ENCODE results near the gene CADPS.
"Not testable (repeated sequence)": the region's sequence is repeated elsewhere in the genome, so short reads cannot be mapped to it uniquely, and the experiment has no call there.

Gene CADPS

DNA sequence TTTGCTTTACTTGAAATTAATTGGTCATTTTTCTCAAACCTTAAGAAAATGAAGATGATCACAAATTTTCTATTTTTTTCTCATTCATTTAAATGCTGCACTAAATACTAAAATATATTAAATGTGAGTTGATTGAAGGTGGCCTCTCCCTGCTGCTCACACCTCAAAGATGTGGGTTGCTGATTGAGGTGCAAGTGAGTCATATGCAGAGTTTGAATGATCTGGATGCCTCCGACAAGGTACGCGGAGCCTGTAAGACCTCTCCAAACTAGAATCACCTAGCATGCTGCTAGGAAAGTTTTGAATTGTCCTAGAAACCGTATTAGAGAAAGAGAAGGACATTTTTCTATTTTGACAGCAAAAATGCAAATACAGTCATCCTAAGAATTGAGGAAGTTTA lies 290.6 kb downstream of the CADPS start:
- DNase-seq = no peak

DNA sequence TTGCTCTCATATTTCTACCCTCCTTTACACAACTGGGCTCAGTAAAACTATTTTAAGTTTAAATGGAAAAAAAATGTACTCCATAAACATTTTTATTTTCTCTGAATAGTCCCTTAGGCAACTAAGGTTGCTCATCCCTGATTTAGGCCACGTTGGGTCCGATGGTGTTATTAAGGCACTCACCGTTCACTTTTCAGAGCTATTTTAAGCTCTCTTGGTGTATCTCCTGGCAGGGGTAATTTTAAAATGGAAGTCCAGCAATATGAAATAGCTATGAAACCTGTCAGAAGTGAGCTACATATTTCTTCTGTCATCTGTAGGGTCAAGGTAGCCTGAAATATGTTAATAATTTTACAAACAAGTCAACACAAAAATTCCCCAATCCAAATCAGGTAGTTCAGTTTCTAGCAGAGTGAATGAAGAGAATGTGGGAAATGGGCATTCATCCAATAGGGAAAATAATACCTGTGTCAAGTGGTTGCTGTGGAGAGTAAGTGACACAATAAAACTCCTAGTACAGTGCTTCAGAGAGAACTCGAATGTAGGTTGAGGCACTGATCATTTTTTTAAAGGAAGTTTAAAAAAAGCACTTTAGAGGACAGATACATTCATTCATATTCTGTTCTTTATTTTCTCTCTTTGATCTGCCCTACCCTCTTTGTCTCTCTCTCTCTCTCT lies 292.6 kb downstream of the CADPS start:
- DNase-seq = no peak

DNA sequence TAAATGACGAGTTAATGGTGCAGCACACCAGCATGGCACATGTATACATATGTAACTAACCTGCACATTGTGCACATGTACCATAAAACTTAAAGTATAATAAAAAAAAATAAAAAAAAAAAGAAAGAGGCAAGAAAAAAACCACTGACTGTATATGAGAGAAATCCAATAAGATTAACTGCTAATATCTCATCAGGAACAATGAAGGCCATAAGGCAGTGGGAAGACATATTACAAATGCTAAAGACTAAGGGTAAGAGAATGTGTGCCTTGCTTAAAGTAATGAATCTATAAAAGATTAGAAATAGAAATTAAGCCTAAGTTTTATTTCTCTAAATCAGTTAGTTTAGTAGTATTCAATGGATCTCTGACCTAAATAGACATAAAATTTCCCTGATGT lies 294.7 kb downstream of the CADPS start:
- not testable (repeated sequence) for DNase-seq

DNA sequence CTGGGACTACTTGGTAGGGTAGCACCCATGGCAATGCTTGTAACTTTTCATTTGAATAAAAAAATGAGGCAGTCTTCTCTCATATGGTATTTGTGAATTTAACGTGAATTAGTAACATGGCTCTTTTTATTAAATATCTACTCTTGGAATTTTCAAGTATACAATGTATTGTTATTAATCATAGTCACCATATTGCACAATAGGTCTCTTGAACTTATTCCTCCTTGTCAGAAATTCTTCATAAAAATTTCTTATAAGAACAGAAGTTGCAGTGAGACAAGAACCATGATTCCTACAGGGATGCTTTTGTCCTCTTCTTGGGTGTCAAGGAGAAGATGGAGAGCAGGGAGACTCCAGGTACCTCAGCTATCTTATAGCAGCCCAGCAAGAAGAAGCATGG lies 298.1 kb downstream of the CADPS start:
- DNase-seq = no peak

DNA sequence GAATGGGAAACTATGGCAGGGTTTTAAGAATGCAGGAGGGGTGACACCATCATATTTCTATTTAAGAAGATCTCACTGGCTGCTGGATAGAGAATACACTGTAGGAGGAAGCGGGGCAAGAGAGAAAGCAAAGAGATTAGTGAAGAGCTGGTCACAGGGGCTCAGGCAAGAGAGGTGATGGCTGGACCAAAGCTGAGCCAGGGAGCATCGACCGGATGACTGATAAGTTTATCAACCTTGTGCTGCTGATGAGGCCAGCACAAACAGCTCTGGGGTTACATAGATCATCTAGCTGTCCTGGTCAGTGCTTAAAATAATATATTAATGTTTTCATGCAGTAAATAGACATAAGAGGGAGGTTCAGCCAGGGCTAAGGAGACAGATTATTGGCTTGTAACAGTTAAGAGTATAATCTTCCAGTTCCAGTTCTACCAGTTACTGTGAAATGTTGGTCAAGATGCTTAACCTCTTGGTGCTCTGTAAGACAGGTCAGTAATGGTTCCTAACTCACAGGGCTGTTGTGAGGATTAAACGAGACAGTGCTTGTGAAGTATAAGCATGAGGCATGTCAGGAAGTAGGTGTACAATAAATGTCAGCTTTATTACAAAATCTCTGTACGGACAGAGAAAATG lies 300.8 kb downstream of the CADPS start:
- no peak for DNase-seq

DNA sequence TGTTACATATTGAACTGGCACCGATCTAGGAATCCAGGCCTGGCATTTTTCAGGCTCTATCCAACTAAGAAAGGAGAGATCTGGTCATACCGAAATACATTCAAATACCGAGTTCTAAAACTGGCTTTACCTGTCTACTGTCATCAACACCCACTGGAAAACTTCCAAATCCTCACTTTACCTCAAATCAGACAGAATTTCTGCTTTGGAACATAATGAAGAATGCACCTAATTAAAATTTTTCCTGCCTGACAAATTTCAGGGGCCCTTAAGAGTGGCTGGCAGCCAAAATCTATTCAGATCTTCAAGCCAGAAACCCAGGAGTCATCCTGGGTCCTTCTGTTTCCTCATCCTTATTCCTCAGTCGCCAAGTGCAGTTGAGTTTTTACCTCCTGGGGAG lies 303.3 kb downstream of the CADPS start:
- no peak for DNase-seq

DNA sequence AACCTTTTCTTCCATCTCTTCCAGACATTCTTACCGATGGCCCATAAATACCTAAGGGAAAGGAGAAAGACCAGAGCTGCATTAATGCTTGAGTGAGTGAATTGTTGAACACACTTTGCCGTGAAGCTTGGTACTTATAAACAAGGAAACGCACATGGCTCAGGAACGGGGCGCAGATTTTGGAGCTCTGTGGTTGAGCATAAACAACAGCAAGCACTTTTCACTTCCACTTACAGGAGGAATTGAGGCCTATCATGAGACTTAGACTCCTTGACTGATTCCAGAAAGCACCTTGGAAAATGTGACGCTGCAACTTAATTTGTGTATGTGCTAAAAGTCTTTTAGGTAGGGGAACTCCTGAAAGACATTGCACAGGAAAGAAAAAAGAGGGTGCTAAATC lies 304.3 kb downstream of the CADPS start:
- DNase-seq = no peak

DNA sequence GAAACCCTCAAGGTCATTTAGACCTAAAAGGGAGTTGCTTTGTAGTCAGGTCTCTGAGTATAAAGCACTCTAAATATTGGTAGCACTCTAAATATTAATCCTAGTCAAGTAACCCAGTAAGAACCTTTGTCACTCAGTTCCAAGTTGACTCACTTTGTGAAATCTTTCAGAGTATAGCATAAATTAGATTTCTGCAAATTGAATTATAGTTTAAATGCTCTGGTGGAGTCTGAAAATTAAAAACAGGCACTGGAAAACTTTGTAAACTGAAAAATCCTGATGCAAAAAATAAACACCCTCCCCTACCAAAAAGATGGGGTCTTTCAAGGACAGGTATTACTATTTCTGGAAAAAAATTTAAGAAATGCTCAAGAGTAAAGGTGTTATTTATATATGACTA lies 305.6 kb downstream of the CADPS start:
- no peak for DNase-seq

DNA sequence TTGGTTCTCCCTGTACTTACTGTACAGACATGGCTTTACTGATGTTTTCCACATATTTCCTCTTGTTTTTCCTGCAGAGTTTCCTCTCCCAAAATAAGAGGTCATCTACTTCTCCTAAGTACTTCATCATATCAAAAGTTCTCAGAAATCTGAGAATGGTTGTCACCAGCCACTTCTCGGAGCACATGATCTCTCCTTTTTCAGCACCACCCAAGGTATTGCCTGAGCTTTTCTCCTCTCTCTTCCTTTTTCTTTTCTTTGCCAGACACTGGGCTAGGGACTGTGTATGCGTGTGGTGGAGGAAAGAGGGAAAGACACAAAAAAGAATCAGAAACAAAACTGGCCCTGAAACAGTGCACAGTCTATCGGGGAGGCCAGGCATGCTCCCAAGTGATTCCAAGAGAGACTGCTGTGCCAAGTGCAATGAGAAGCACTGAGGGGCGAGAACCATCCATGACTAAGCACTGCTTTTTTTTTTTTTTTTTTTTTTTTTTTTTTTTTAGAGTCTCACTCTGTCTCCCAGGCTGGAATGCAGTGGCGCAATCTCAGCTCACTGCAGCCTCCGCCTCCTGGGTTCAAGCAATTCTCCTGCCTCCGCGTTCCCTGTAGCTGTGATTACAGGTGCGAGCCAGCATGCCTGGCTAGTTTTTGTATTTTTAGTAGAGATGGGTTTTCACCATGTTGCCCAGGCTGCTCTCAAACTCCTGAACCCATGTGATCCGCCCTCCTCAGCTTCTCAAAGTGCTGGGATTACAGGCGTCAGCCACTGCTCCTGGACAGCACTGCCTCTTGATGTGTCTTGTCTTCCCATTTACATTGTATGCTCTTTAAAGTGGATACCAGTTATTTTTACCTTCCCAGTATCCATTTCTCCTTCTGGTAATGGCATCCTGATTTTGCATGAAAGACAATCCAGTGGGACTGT lies 307.9 kb downstream of the CADPS start:
- DNase-seq = no peak

DNA sequence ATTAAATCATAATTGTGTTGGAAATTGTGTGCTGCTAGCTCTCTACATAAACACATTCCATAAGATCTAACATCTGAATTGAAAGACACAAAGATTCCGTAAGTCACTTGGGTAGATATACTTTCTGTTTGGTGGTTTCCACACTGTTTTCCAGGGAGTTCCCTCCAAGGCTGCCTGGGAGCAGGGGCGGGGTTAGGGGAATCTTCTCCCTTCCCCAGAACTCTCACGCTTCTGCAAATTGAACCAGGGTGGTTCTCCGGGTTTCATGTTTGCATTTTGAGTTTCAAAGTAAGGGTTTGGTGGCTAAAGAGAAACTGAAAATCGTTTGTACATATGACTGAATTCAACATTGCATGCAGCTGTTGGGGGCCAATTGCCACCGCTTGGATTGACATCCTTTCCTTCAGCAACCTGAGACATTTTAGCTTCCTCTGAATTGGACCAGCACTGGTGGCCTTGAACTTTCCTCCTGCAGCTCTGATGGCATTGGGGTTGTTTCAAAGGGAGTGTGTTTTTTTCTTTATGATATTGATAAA lies 309.1 kb downstream of the CADPS start:
- no peak for DNase-seq

DNA sequence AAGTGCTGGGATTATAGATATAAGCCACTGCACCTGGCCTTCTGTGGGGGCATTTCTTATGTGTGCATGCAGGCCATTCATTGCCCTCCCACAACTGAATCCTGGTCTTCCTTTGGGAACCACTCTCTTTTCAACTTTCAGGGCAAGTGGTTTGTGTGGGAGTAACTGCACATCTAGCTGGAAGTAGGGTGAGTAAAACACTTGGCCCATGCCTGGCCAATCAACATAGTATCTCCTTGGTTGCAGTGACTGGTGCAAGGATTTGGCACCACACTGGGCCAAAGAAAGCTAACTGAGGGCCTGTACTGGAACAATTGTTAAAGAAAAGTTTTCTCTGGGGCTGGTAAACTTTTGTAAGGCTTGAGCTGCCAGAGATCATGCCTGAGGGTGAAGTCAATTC lies 312.6 kb downstream of the CADPS start:
- no peak for DNase-seq

DNA sequence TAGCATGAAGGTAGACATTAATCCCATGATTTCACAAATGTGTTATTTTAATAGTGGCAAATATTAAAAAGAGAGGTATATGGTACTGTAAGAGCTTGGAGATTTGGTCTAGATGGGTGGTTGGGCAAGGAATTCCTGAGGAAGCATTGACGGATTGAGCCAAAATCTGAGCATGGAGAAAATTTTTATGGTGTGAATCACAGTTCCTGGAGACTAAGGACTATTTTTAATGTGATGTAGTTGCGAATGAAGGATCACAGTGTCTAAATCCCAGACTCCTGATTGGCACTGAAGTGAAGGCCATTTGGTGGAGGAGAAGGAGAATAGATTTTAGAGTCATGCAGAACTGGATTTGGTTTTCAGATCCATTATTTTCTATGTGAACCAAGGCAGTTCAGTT lies 313.2 kb downstream of the CADPS start:
- DNase-seq = no peak

DNA sequence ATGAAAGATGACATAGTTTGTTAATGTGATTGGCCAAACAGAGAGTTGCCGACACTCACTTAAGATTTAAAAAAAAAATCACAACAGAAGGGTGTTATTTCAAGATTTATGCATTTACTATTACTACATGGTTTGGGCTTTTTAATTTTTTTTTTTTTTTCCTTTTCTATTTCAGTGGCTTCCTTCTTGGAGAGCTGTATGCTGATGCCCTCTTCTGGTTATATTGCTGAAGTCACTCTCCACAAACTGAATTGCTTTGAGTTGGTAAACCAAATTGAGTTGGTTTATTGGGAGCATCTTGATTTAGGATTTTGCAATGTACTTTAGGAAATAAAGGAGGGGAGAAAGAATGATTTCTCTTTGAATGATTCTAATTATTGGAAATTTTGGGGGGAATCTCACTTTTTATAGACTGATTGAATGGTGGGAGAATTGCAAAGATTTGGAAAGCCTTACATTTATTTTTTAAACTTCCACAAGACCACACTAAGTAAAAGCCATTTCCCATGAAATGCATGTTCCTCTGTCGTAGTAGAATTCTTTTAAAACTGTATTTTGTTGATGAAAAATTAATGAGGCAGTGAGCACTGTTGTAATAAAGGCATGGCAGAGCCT lies 315.3 kb downstream of the CADPS start:
- DNase-seq = no peak

DNA sequence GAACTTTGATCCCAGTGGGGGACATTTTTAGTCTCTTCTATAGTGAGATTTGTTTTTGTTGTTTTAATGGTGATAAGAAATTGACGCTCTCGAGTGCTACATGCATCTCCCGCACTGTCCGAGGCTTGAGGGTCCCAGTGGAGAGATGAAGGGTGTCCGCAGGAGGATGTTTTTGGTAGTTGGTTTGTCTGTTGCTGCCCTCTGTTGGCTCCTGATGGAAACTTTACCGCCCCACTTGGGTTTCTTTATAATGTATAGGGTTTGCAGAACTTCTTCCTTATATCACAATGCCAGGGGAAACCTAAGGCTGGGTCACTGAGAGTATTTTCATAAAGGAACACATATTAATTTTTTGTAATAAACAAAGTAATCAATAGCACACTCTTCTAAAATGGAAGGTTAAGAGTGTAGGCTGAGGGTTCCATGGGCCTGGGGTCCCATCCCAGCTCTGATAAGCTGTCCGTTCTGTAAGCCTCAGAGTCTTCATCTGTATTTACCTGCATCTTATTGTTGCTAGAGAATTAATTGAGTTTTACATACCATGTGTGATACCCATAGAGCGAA lies 316.6 kb downstream of the CADPS start:
- no peak for DNase-seq

DNA sequence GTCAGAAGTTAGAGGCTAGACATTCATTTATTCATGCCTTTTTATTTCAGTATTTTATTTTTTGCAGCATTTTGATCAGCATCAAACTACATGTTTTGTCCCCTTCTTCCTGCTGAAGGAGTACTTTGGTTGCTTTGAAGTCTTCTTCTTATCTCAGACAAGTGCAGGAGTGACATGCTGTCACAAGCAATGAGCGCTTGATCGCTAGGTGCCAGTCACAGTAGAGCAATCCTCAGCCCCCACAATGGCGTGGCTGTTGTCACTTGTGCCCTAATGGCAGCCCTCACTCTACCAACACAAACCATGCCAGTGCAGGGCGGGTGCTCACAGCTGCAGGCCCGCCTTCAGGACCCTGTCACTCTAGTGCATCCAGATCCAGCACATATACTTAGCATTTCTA lies 317.2 kb downstream of the CADPS start:
- no peak for DNase-seq

DNA sequence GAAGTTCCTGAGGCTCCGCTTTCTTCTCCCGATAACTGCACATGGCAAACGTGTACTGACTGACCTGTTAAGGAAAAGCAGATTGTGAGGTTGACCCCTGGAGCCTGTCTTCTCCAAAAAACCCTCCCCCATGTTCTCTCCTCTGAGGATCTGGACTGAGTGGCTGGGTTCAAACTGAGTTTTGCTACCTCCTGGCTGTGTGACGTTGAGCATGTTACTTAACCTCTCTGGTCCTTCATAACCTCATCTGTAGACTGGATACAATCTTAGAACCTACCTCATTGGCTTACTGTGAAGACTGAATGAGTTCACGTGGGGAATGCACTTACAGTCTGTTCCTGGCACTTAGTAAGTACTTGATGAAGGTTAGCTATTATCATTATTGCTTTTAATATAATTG lies 317.8 kb downstream of the CADPS start:
- no peak for DNase-seq

DNA sequence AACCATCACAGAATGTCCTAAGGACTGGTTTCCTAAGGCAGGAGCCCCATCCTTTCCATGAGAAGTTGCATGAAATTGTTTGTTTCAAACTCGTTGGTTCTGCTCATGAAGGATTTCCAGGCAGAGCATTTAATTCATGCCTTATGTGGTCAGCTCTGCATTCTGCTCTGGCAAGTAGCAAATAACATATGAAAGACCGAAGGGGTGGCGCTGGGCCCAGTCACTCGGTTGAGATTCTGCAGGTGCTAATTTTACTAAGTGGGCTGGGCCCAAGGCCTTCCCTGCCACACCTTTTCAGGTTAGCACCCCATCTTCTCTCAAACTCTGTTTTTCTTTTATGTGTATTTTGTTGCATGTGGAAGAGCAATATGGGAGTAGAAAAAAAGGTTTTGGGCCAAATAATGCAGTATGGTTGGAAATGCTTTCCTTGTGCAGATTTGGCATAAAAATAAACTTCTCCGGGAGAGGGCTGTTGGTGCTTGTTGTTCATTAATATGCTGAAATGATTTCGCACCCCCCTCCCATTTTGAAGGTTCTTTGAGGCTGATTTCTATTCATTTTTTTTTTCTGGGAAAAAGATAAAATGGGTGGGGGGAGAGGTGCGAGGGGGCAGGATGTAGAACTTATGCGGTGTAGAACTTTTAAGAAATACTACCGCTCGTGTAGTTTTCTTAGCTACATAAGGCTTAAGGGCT lies 318.9 kb downstream of the CADPS start:
- DNase-seq = no peak

DNA sequence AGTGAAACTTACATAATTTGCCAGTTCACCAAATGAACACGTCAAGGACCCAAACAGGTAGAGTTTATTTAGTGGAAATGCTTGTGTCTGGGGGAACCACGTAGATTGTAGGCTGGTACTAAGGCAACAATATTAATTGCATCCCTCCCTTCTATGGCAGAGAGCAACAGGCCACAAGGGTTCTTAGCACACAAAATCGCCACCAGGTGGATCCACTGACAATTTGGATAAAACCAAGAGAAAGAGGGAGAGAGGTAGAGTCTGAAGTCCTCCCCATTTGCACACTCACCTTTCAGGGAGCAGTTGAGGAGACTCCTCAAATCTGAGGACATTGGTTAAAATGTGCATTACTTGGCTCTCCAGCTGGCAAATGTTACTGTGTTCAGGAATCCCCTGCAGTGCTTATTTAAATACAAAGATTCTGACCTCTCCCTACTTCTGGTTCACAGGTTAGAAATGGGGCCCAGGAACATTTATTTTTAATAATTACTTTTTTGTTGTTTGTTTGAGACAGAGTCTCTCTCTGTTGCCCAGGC lies 320.9 kb downstream of the CADPS start:
- DNase-seq = no peak

DNA sequence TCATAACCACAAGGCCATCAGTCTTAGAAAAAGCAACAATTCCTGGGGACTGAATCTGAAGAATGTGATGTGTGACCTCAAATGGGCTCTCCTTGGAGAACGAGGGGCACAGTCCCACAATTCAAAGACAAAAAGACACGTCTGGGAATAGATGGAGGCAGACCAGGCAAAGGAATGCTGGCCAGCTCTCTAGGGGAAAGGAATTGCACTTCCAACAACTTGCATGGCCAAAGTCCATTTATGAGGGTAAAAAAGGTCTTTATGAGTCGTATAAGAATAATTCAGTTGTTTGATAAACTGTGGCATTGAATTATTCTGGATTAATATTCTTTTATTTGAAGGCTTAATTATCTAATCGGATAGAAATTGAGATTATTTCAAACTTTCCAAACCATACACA lies 321.4 kb downstream of the CADPS start:
- DNase-seq = no peak

DNA sequence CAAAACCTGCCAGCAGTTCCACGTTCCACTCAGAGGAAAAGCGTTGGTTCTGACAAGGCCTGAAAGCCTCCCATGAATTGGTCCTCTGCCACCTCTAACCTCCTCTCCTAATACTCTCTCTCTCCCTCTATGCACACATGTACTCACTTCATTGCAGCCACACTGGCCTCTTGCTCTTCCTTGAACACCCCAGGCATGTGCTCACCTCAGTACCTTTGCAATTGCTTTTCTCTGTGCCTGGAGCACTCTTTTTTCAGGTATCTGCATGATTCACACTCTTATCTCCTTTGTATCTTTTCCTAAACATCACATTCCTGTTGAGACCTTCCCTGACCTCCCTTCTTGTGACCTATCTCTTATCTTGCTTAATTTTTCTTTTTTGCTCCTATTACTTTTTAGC lies 323.7 kb downstream of the CADPS start:
- no peak for DNase-seq

DNA sequence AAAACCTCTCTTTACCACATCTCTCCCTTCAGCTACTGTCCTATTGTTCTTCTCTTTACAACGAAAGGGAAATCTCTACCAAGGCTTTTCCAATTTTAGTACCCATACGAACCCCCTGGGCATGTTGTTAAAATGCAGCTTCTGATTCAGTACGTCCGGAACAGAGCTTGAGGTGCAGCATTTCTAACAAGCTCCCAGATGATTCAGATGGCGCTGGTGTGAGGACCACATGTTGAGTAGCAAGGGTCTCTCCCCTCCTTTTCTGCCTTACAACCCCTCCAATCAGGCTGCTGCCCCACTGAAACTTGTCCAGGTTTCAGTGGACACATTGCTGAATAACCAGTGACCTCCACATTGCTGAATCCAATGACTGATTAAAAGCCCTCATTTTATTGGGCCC lies 324.8 kb downstream of the CADPS start:
- DNase-seq = no peak

Data from activated CD4-positive, alpha-beta T cell treated with anti-CD3 and anti-CD28 coated beads for 1 hour (primary cell).